K562 (cell line): ENCODE measurements around the gene SLC5A2.

Experiments used
- AFF1 ChIP-seq, 2 experiments: fragments of 450-650 bp; IDR thresholded peaks; 2 replicates each; pipeline ENCODE4 v1.6.1; 2018; ENCODE audit warnings: mild to moderate bottlenecking in 2 of 2, low read depth in 1 of 2; ENCODE audit not compliant: partially characterized antibody in 2 of 2
- BRCA1 ChIP-seq, 2 experiments: fragments of 450-650 bp in 1 of 2; sonication (generic) in 1 of 2; formaldehyde crosslinking in 1 of 2; IDR thresholded peaks; 2 replicates each; pipeline versions ENCODE4 v1.5.0 to v1.6.1; 2017 to 2020; ENCODE audit warnings: mild to moderate bottlenecking in 1 of 2, missing genetic modification reagents in 1 of 2
- CTCF ChIP-seq, 3 experiments: IDR thresholded peaks in 2 of 3; conservative IDR thresholded peaks in 1 of 3; 2 replicates each; pipeline ENCODE4 v1.5.1; 2011 to 2012; ENCODE audit warnings: low read length in 3 of 3, mild to moderate bottlenecking in 3 of 3, control low read depth in 2 of 3, improper control_type of control experiment in 1 of 3, inconsistent platforms in 1 of 3, low read depth in 1 of 3, mixed read lengths in 1 of 3, moderate library complexity in 1 of 3; ENCODE audit not compliant: insufficient read depth in 2 of 3
- EGR1 ChIP-seq: fragments of 450-650 bp; conservative IDR thresholded peaks from 2 replicates; pipeline ENCODE4 v1.6.1; 2017; ENCODE audit warnings: mild to moderate bottlenecking
- FUS ChIP-seq: fragments of 200-400 bp; formaldehyde crosslinking; optimal IDR thresholded peaks from 2 replicates; pipeline ENCODE3; 2017; ENCODE audit warnings: low read depth, low read length
- MYNN ChIP-seq, 2 experiments: sonication (generic); formaldehyde crosslinking in 1 of 2; IDR thresholded peaks; 2 replicates each; pipeline versions ENCODE4 v1.5.0 to v1.6.1; 2016 to 2020; ENCODE audit warnings: antibody characterized with exemption in 1 of 2, missing genetic modification reagents in 1 of 2
- REST ChIP-seq, 2 experiments: fragments of 450-650 bp; formaldehyde crosslinking in 1 of 2; IDR thresholded peaks; 2 replicates each; pipeline versions ENCODE4 v1.4.0 to v1.6.1; 2014 to 2020; ENCODE audit warnings: mild to moderate bottlenecking in 2 of 2, borderline replicate concordance in 1 of 2, low read depth in 1 of 2
- SMAD3 ChIP-seq: fragments of 450-650 bp; formaldehyde crosslinking; conservative IDR thresholded peaks from 2 replicates; pipeline ENCODE4 v1.4.0; 2020; ENCODE audit warnings: mild to moderate bottlenecking
- ZNF407 ChIP-seq: fragments of 450-650 bp; IDR thresholded peaks from 2 replicates; pipeline ENCODE4 v1.6.1; 2016; ENCODE audit warnings: low read depth

- TF ChIP-seq CTCF (IDR thresholded peaks at IDR 0.05 in 2 of 3, conservative IDR thresholded peaks at IDR 0.05 in 1 of 3; ENCODE audit: insufficient read depth in 2 of 3, low read depth in 1 of 3, low read length in 3 of 3) = no peak
- TF ChIP-seq SMAD3 = no peak
- no peak for TF ChIP-seq REST (IDR thresholded peaks at IDR 0.05; ENCODE audit: borderline replicate concordance)
- TF ChIP-seq REST (CRISPR knock-in tag; IDR thresholded peaks at IDR 0.05; ENCODE audit: low read depth) = no peak
- TF ChIP-seq FUS = no peak
- TF ChIP-seq MYNN (IDR thresholded peaks at IDR 0.05) = no peak
- no peak for TF ChIP-seq MYNN (CRISPR knock-in tag; IDR thresholded peaks at IDR 0.05)
- TF ChIP-seq BRCA1 (IDR thresholded peaks at IDR 0.05) = no peak
- TF ChIP-seq BRCA1 (CRISPR knock-in tag; IDR thresholded peaks at IDR 0.05) = no peak
- no peak for TF ChIP-seq AFF1 (IDR thresholded peaks at IDR 0.05; ENCODE audit: low read depth in 1 of 2, partially characterized antibody in 2 of 2)
- no peak for TF ChIP-seq ZNF407
- TF ChIP-seq EGR1 = no peak
These were observed 3.1 kb downstream of the SLC5A2 start for GRCh38 chr16:31486045-31486444.
